HG03103 (cell line): ENCODE data around the gene C1QL3.

Experiments
- ATAC-seq: cut with Tn5 transposase; IDR thresholded peaks from one replicate; pipeline ENCODE4 v1.9.1; 2021; ENCODE audit warnings: low read depth; ENCODE audit not compliant: unreplicated experiment

Gene C1QL3

DNA sequence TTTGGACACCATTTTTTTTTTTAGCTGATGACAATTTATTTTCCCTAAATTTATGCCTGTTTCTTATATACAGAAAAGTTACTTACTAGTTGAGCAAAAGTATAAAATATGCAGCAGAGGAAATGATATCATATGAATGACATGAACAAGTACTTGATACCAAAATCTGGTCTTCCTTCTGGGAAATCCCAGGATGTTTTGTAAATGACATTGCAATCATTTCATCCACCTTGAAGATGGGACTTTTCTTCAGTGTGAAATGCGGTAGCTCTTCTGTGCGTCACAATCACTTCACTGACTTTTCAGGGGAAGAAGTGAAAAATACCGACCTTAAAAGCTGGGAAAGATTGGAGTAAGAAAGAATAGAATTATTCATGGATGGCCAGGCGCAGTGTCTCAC is 23.8 kb downstream of the C1QL3 start:
- no peak for ATAC-seq

DNA sequence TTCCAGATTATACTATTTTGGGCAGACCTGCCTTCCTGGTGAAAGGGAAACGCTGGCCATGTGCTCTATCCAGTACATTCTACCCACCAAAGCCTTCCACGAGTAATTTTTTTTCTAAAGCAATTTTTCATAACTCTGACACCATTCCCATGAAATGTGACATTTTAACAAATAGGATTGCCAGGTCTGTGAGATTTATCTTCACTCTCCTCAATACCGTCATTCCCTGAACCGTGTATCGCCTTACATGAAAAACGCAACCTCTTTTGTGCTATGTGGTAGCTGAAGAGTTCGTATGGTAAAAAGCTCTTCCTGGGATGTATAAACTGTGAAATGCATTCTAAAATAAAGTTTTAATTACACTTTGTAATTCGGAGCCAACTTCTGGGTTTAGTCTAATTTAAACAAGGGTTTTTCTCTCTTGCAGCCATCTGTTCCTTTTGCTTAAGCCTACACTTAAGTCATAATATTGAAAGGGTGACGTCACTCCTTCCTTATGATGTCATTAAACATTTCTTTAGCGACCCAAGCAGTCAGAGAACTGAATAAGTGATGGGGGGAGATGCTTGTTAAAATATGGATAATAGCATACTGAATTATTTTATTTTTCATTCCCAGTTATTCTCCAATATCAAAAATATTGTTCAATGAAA is 27.7 kb downstream of the C1QL3 start:
- no peak for ATAC-seq

DNA sequence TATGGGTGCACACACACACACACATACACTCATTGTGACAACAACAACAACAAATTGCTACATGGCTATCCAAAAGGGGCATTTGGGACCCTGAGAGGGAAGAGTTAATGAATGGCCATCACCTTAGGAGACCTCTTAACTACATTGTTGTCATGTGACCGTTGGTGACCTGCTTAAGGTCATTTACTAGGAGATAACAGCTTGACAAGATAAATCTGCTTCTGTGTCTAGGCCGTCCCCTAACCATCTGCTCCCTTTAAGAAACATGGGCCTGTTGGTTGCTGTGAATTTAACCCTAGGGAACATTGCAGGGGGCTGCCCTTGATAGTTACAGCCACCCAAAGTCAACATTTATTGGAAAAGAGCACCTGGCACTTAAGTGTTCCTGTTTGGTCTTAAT is 29.7 kb downstream of the C1QL3 start:
- ATAC-seq: no peak

DNA sequence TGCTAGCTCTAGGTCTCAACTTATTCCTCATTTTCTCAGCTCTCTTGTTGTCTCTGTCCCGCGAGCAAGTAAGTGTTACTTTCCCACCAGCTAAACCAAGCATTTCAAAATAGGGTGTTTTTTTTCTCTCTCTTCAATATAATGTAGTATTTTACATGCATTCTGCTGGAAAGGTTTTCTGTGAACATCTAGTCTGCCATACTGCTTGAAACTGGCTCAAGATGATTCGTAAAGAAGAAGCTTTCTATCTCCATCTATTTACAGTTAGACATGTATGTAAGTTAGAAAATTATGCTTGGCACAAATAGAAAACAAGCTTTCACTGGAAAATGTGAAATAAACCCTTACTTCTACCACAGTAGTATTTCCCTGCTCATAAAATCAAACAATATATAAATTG is 31.2 kb downstream of the C1QL3 start:
- ATAC-seq: no peak

DNA sequence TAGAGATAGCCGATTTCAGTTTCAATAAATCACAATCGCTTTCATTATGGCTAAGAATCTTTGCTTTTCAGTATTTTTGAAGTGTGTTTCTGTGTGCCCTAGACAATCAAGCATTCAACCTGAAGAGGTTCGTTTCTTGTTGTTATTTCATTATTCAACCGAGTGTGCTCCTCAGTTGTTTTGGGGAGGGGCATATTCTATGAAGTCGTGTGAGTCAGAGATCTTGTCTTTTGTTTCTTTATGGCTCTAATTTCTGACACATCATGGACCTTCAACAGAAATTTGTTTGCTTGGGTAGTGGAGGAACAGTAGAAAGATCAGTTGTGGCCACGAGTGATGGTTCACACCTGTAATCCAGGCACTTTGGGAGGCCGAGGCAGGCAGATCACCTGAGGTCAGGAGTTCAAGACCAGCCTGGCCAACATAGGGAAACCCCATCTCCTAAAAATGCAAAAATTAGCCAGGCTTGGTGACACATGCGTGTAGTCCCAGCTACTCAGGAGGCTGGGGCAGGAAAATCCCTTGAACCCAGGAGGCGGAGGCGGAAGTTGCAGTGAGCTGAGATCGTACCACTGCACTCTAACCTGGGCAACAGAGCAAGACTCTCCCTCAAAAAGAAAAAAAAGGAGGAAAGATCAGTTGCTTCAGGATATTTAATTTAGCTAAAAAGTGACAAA is 38.3 kb downstream of the C1QL3 start:
- ATAC-seq: no peak

DNA sequence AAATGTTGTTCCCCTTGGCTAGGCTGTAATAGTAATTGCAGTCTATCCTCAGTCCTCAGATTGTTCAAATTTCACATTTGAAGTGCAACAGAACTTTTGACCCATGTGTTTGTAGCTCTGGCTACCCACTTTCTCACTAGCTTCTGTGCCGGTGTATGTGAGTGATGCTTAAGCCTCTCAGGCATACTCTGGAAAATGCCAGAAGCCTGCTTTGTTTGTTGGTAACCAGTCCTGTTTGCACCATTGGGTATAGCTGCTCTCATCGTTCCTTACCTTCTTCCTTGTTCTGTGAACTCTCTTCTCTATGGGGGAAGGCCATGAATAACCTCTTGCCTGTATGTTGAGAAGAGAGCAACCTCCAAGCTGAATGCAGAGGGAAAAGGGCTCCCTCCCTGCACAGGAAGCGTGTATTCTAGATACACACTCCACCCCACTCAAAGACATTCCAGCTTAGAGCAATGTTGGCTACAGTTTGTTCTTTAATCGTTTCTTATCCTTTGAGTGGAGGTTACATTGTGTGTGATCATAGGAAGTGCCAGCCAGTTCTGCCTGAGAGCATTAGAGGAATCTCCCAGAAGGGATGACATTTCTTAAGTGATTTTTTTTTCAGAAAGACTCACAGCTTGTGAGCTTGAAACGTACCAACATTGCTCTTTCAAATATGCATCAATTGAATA is 40.5 kb downstream of the C1QL3 start:
- no peak for ATAC-seq

DNA sequence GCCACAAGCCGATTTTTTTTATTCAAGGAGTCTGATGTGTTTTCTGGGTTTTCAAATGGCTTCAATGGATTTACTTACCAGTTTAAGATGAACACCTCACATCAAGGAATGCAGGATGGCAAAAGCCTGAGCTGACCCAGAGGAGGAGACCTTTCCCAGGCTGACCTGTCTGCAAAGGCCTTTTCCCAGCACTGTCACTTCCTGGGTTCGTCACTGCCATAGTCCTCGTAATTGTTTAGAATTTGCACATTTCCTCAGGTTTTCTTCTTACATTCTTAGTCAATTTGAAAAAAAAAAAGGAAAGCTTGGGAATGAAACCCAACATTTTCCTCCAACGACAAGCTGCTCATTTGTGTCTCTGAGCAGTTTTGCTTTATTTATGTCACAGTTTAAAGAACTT is 42.9 kb downstream of the C1QL3 start:
- no peak for ATAC-seq

DNA sequence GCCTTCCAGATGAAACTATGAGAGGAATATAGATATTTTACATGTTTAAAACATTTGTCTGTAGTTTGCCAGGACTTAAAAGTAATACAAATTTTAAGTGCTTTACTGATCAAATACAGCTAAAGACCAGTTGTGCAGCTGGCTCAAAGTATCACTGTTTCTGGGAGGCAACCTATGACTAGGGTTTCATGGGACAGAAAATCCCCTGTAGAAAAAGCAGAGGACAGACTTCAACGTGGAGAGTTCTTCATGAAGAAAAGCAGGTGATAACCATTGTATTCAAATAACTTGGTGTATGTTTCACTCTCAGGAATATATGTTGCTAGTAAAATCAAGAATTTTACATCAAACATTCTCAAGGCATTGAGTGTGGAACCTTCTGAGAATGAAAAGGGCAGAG is 43.9 kb downstream of the C1QL3 start:
- no peak for ATAC-seq

DNA sequence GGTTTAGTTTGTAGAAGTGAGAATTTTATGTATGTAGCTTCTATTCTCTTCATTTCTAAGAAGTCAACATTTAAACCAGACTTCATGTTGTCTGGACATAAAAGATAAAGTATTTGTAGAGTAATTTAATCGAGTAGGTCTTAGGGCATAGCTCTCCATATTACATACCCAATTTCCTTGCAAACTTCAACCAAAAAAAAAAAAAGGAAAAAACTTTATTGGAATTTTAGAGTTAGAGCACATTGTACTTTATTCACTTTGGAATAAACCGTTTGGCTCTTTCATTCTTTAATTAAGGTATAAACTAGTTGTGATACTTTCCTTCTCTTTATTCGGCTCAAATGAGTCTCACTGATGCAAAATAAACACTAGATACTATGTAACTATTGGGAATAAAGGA is 48.9 kb downstream of the C1QL3 start:
- no peak for ATAC-seq

DNA sequence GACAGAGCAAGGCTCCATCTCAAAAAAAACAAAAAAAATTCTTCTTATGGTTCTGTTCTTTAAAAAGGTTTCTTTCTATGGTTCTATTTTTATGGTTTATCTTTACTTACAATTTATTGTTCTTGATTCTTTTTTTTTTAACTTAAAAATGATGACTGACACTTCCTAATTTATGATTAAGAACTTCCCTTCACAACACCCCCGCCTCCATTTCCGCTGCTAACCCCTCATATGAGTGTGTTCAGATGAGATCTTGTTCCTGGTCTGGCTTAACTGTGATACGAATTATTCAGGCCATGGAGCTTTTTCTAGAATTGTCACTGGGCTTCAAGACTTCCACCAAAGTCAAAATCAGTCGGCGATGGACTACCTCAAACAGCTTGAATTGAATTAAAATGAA is 50.9 kb downstream of the C1QL3 start:
- ATAC-seq: no peak

DNA sequence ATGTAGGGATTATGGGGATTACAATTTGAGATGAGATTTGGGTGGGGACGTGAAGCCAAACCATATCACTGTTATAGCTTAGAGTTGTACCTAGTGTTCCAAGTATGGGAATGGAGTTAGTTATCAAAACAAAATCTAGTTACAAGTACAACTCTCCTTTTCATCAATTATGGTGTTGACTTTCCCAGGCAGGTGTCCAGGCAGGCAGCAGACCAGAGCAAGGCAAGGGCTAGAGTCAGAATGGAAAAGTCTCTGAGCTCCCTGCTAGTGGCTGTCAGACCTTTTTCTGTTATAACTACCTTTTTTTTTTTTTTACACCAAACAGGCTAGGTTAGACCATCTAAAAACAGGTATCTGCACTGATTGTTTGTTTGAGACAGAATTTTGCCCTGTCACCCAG is 55.7 kb downstream of the C1QL3 start:
- no peak for ATAC-seq
